ENCODE results near the gene TBRG1.

DNA sequence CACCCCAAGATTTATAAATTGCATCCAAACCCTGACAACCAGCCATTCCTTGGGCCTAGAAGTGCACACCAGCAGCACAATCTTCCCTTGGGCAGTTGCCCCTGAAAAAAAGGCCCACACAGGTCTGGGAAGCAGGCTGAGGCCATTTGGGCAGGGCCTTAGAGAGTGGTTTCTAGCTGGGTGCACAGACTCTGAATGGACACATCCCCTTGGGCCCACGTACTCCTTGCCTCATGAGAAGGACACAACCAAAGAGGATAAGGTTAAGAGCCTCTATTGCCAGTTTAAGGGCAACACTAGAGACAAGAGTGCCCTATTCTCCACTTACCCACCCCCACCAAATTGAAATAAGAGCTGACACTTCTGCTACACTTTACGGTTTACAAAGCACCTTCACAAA lies 12.4 kb upstream of the TBRG1 start:
- TF ChIP-seq CTCF (conservative IDR thresholded peaks at IDR 0.05) (no peak), EZH2 (IDR thresholded peaks at IDR 0.05; ENCODE audit: low read depth) (no peak)

Data from PC-9 (cell line).